IMR-90 (cell line): ENCODE data around the gene OR2G2. TPM values are rescaled to one million over a fixed set of nuclear protein-coding genes. Genes with fewer than 3 reads are reported as not detected.

Experiments used
- ATAC-seq: fragments of 200-7000 bp; cut with Tn5 transposase; 2 replicates; pipeline ENCODE4 v1.9.1; 2020; ENCODE audit warnings: low read depth, mild to moderate bottlenecking, moderate library complexity
- BruUV-seq: library from RNA; stranded (reverse); fragments of 400-500 nt; replicated peaks from 2 replicates; lab custom pipeline; 2021; lab: Mats Ljungman, UMichigan
- CTCF ChIA-PET: fragments of 300-600 bp; formaldehyde crosslinking; extraction: SDS; loops from one replicate; lab custom pipeline; 2021; ENCODE audit warnings: antibody characterized with exemption; lab: Yijun Ruan, JAX
- POLR2A ChIA-PET: fragments of 300-600 bp; sonication (Branson Sonifier 250); formaldehyde crosslinking; loops from one replicate; lab custom pipeline; 2022; ENCODE audit warnings: antibody characterized with exemption; ENCODE audit not compliant: unreplicated experiment; lab: Charles Lee
- DNase-seq: peaks from one replicate; pipeline ENCODE4 v3.0.0; 2013
- H2AFZ ChIP-seq: replicated peaks from 2 replicates; pipeline ENCODE3; 2013; ENCODE audit warnings: low read length, mild to moderate bottlenecking; ENCODE audit not compliant: poor library complexity
- H2AK5ac ChIP-seq: 2 replicates; pipeline ENCODE4 v1.6.1; 2013; ENCODE audit warnings: low read depth, low read length, inconsistent platforms
- H2AK9ac ChIP-seq: replicated peaks from 2 replicates; pipeline ENCODE3; 2013; ENCODE audit warnings: mild to moderate bottlenecking, low read depth, low read length, moderate library complexity; ENCODE audit not compliant: poor library complexity
- H2BK120ac ChIP-seq: 2 replicates; pipeline ENCODE4 v1.6.1; 2013; ENCODE audit warnings: low read depth, low read length, inconsistent platforms
- H2BK15ac ChIP-seq: 3 replicates; pipeline ENCODE4 v1.6.1; 2013; ENCODE audit warnings: low read depth, low read length, inconsistent platforms
- H2BK20ac ChIP-seq: 2 replicates; pipeline ENCODE4 v1.6.1; 2013; ENCODE audit warnings: low read depth, mild to moderate bottlenecking, inconsistent platforms, low read length, moderate library complexity
- H2BK5ac ChIP-seq: 2 replicates; pipeline ENCODE4 v1.6.1; 2013; ENCODE audit warnings: mild to moderate bottlenecking, low read depth, low read length, inconsistent platforms; ENCODE audit not compliant: poor library complexity, severe bottlenecking
- H3K14ac ChIP-seq: replicated peaks from 2 replicates; pipeline ENCODE4 v1.6.1; 2013; ENCODE audit warnings: low read depth, low read length, inconsistent platforms
- H3K18ac ChIP-seq: 2 replicates; pipeline ENCODE4 v1.6.1; 2013; ENCODE audit warnings: low read depth, low read length, control low read depth
- H3K23ac ChIP-seq: 2 replicates; pipeline ENCODE4 v1.6.1; 2013; ENCODE audit warnings: low read depth, low read length, inconsistent platforms
- H3K27ac ChIP-seq: 2 replicates; pipeline ENCODE4 v1.5.1; 2013; ENCODE audit warnings: mild to moderate bottlenecking, control low read depth, low read length; ENCODE audit not compliant: insufficient read depth
- H3K27me3 ChIP-seq: 2 replicates; pipeline ENCODE4 v1.6.1; 2013; ENCODE audit warnings: low read length; ENCODE audit not compliant: control insufficient read depth, insufficient read depth
- H3K36me3 ChIP-seq: 2 replicates; pipeline ENCODE4 v1.6.1; 2013; ENCODE audit warnings: low read length, mixed read lengths; ENCODE audit not compliant: control insufficient read depth, insufficient read depth
- H3K4ac ChIP-seq: 2 replicates; pipeline ENCODE4 v1.6.1; 2013; ENCODE audit warnings: low read depth, low read length, inconsistent platforms
- H3K4me1 ChIP-seq: 2 replicates; pipeline ENCODE4 v1.6.1; 2013; ENCODE audit warnings: low read length, mixed read lengths; ENCODE audit not compliant: control insufficient read depth, insufficient read depth
- H3K4me2 ChIP-seq: 2 replicates; pipeline ENCODE4 v1.6.1; 2013; ENCODE audit warnings: low read depth, mild to moderate bottlenecking, control low read depth, low read length, moderate library complexity
- H3K4me3 ChIP-seq: 2 replicates; pipeline ENCODE4 v1.5.1; 2013; ENCODE audit warnings: low read depth, mild to moderate bottlenecking, control low read depth, low read length, moderate library complexity; ENCODE audit not compliant: insufficient read depth
- H3K56ac ChIP-seq: 2 replicates; pipeline ENCODE4 v1.6.1; 2013; ENCODE audit warnings: low read length, inconsistent platforms; ENCODE audit not compliant: insufficient read depth; ENCODE audit errors: extremely low read depth
- H3K79me1 ChIP-seq, 2 experiments: 2 replicates each; pipeline ENCODE4 v1.6.1; 2013; ENCODE audit warnings: low read length in 2 of 2, inconsistent platforms in 1 of 2, low read depth in 1 of 2
- H3K9ac ChIP-seq: 2 replicates; pipeline ENCODE4 v1.6.1; 2013; ENCODE audit warnings: low read depth, low read length, control low read depth
- H3K9me1 ChIP-seq: 2 replicates; pipeline ENCODE4 v1.6.1; 2013; ENCODE audit warnings: low read length, inconsistent platforms; ENCODE audit not compliant: insufficient read depth
- H3K9me3 ChIP-seq: 2 replicates; pipeline ENCODE4 v1.6.1; 2013; ENCODE audit warnings: low read length; ENCODE audit not compliant: control insufficient read depth, insufficient read depth
- H4K20me1 ChIP-seq: 2 replicates; pipeline ENCODE4 v1.6.1; 2013; ENCODE audit warnings: low read length, inconsistent platforms; ENCODE audit not compliant: insufficient read depth
- H4K5ac ChIP-seq: 2 replicates; pipeline ENCODE4 v1.6.1; 2013; ENCODE audit warnings: mild to moderate bottlenecking, low read depth, low read length, control low read depth
- H4K8ac ChIP-seq, 2 experiments: 2 replicates each; pipeline ENCODE4 v1.6.1; 2013; ENCODE audit warnings: low read depth in 2 of 2, low read length in 2 of 2, control low read depth in 1 of 2, inconsistent platforms in 1 of 2
- H4K91ac ChIP-seq: 2 replicates; pipeline ENCODE4 v1.6.1; 2013; ENCODE audit warnings: low read depth, low read length, inconsistent platforms; ENCODE audit not compliant: insufficient read depth
- CEBPB ChIP-seq: IDR thresholded peaks from 2 replicates; pipeline ENCODE4 v1.6.1; 2012; ENCODE audit warnings: low read depth, low read length, improper control_type of control experiment
- CHD1 ChIP-seq: IDR thresholded peaks from 2 replicates; pipeline ENCODE4 v1.6.1; 2012; ENCODE audit warnings: low read depth, low read length, improper control_type of control experiment
- MAFK ChIP-seq: IDR thresholded peaks from 2 replicates; pipeline ENCODE4 v1.6.1; 2012; ENCODE audit warnings: low read depth, low read length, improper control_type of control experiment
- MAZ ChIP-seq: IDR thresholded peaks from 2 replicates; pipeline ENCODE4 v1.6.1; 2012; ENCODE audit warnings: low read depth, mild to moderate bottlenecking, low read length, improper control_type of control experiment, moderate library complexity, borderline replicate concordance
- RAD21 ChIP-seq: IDR thresholded peaks from 2 replicates; pipeline ENCODE4 v1.6.1; 2012; ENCODE audit warnings: low read length, improper control_type of control experiment
- RCOR1 ChIP-seq: IDR thresholded peaks from 2 replicates; pipeline ENCODE4 v1.6.1; 2012; ENCODE audit warnings: mild to moderate bottlenecking, low read length, improper control_type of control experiment; ENCODE audit not compliant: insufficient replicate concordance
- WGBS, 2 experiments: methylation state at CpG; one replicate each; pipeline versions ENCODE4 v1.1.5 to v1.1.7; 2013; ENCODE audit warnings: missing lambda C conversion rate in 2 of 2; ENCODE audit not compliant: insufficient read length in 1 of 2; ENCODE audit errors: extremely low coverage in 2 of 2; 5-methylcytosine and 5-hydroxymethylcytosine counted together
- dilution Hi-C: fragments of 300-500 bp; cut with HindIII; formaldehyde crosslinking; loops from one replicate; pipeline ENCODE4 v1.14.3; 2018; ENCODE audit warnings: low sequenced_read_pairs; ENCODE audit not compliant: unreplicated experiment
- in situ Hi-C: fragments of 300-500 bp; cut with MboI; formaldehyde crosslinking; loops from 3 replicates; pipeline ENCODE4 v1.14.3; 2019; ENCODE audit warnings: low sequenced_read_pairs, inconsistent platforms, mixed read lengths
- intact Hi-C: fragments of 100-400 bp; cut with micrococcal nuclease; formaldehyde crosslinking; loops from 2 replicates; pipeline ENCODE4 v1.10.0; 2022
- polyA plus RNA-seq, 3 experiments: library from polyadenylated mRNA; depleted of rRNA; stranded (reverse); fragments of >200 nt; gene quantifications; 2 replicates each; pipeline ENCODE4 v1.2.3, GENCODE V29; 2012; ENCODE audit warnings: low replicate concordance in 1 of 3
- total RNA-seq: library from RNA; depleted of rRNA; stranded (reverse); fragments of >200 nt; gene quantifications from 2 replicates; pipeline ENCODE4 v1.2.3, GENCODE V29; 2012

The OR2G2 gene
- total and polyA plus RNA-seq, 2 of the 4 experiments (the other 2 are of a cell fraction), result not detected

GRCh38 chr1:247551721-247552120 lies 36.4 kb upstream of the OR2G2 start:
- no peak overlapping the region for H2BK15ac ChIP-seq
- ChIA-PET CTCF (no interaction called here), POLR2A (no interaction called here)
- no peak overlapping the region for H2BK5ac ChIP-seq
- no TSS peak for BruUV-seq
- no peak overlapping the region for H4K8ac ChIP-seq
- in situ Hi-C loops, result no loop called here
- peak; percentile 24 for DNase-seq
- H3K4me1 ChIP-seq, result no peaks in the 10 kb centered on the region
- no peak overlapping the region for H2AK5ac ChIP-seq
- H3K23ac ChIP-seq, result no peak overlapping the region
- dilution Hi-C loops, result no loop called here
- H3K4ac ChIP-seq, result no peak overlapping the region
- no peak overlapping the region for H3K14ac ChIP-seq
- H2AK9ac ChIP-seq, result no peak overlapping the region
- peaks cover 7% of the 10 kb centered on the region for H3K9me3 ChIP-seq
- no peak overlapping the region for H4K5ac ChIP-seq
- no peak overlapping the region for H2BK120ac ChIP-seq
- H2BK20ac ChIP-seq, result no peak overlapping the region
- TF ChIP-seq CEBPB (no peak), RAD21 (no peak), MAFK (no peak), MAZ (no peak), CHD1 (no peak), RCOR1 (no peak)
- no peaks in the 10 kb centered on the region for H4K20me1 ChIP-seq
- 0 out of 2 replicates have a peak, but pooled peaks have one; percentile 21 for ATAC-seq
- no peak overlapping the region for H3K4me3 ChIP-seq
- no peak overlapping the region for H2AFZ ChIP-seq
- H3K9me1 ChIP-seq, result no peaks in the 10 kb centered on the region
- H3K56ac ChIP-seq, result no peak overlapping the region
- H3K18ac ChIP-seq, result no peak overlapping the region
- no CpG with 5 or more reads among the region's 1 CpG for WGBS, 2 experiments
- H4K91ac ChIP-seq, result no peak overlapping the region
- intact Hi-C loops, result no loop called here
- H3K27ac ChIP-seq, result no peak overlapping the region
- no peaks in the 10 kb centered on the region for H3K79me1 ChIP-seq
- no peak overlapping the region for H3K4me2 ChIP-seq
- no peaks in the 10 kb centered on the region for H3K36me3 ChIP-seq
- no peaks in the 10 kb centered on the region for H3K27me3 ChIP-seq
- H3K9ac ChIP-seq, result no peak overlapping the region
